HG03432 (cell line): ENCODE measurements around the gene CLDN22.
A peak's percentile ranks its signal among the peaks of the same experiment; 100 is the strongest.

ENCODE experiments used
- ATAC-seq: cut with Tn5 transposase; IDR thresholded peaks from one replicate; pipeline ENCODE4 v1.9.1; 2021; ENCODE audit warnings: mild to moderate bottlenecking, moderate library complexity; ENCODE audit not compliant: unreplicated experiment

CLDN22 gene

GRCh38 chr4:183323295-183323694 is 3.2 kb upstream of the CLDN22 start:
- ATAC-seq: no peak

- no peak for ATAC-seq
Observed at GRCh38 chr4:183322326-183322725, 2.2 kb upstream of the CLDN22 start, which contains the start of gene CLDN24. TSS of gene CLDN24 (minus strand) at chr4:183322426. CDS start at chr4:183322426, 0 bp downstream.

DNA sequence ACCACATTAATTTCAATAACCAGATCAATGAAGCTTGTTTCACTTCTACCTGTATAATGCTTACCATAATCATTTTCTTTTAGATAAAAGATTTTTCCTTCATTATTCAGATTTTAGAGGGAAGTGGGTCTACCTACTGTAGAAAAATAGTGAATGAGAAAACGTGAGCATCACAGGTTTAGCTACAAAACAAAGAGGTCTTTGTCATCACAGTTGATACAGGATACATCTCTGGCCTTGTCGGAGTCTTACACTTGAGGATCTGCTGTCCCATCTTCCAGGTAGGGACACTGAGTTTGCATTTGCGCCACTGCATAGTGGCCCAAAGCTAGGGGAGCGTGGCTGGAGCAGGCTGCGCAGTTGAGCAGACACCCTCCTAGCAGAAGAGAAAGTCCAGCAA is 1.4 kb upstream of the CLDN22 start:
- no peak for ATAC-seq

DNA sequence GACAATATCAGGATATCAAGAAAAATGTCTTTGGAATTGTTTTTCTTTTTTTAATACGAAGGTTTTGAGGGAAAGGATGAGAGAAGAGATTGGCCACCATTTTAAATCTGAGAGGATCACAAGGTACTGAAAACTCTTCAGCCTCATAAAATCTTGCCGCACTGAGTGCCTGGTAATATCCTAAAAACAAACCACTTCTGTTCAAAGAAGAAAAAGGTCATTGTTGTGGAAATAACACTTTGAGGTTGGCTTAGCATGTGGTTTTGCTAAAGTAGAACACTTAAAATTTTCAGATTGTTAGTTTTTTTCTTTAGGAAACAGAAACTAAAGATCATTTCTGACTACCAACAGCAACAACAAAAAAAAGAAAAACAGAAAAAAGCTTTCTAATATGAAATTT is 1.0 kb upstream of the CLDN22 start:
- peak; percentile 54 for ATAC-seq

DNA sequence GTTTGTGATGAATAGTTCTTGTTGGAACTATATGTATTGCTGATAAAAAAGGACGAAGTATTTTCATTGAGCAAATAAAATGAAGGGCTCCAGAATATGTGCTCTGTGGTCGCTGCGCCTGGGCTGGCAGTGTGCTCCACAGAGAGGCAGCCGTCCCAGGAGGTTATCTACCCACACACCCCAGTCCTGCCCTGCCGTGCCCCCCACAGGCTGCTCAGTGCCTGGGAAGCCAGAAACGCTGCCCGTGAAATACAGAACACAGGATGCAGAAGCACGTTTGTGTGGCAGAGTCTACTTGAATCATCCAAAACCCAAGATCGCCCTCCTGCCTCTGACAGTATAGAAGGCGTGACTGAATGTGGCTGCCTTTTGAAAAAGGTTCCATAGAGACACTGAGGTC is 1.4 kb downstream of the CLDN22 start:
- ATAC-seq: no peak

GRCh38 chr4:183314806-183315205 is 5.3 kb downstream of the CLDN22 start:
- no peak for ATAC-seq

DNA sequence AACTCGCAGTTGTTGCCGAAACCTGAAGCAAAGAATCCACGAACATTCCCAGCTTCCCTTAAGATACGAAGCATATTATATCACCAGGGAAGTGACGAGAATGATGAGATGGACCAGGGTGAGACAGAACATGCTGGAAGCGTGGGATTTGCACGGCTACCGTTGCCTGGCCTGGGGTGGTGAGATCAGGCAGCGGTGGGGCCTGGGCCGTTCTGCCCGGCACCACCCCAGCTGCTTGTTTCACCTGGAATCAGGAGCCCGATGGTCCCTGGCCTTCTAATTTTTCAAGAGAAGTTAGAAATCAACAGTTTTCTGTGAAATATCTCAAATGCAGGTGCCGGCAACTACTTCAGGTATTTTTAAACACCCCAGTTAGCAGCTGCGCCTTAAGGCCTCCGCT is 5.7 kb downstream of the CLDN22 start:
- no peak for ATAC-seq

GRCh38 chr4:183312841-183313240 is 7.2 kb downstream of the CLDN22 start:
- ATAC-seq: no peak

DNA sequence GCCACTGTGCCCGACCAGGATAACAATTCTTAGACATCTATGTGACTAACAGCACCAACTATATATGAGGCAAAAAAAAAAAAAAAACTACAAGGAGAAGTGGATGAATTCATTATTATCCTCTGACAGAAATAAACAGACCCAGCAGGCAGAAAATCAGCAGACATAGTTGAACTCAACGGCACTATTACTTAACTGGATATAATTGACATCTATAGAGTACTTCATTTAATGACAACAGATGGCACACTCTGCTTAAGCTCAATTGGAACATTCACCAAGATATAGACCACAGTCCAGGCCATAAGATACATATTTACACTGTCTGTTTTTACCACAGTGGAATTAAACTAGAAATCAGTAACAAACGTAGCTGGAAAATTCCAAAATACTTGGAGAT is 13.3 kb downstream of the CLDN22 start:
- ATAC-seq: no peak

DNA sequence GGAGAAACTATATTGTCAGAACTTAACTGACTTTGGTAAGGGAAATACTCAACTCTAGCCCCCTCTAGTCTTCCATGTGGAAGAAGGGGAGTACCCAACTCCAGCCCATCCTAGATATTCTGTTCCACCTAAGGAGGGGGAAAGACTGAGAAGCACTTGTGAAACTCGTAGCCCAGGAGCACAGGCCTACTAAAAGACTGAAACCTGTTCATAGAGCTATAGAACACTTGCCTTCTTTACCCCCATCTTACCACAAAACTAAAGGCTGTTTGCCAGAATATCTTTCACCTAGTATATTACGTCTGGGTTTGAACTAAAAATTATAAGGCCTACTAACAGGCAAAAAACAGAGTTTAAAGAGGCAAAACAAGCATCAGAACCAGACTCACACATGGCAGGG is 15.5 kb downstream of the CLDN22 start:
- ATAC-seq: peak; percentile 23

GRCh38 chr4:183304067-183304466 is 16.0 kb downstream of the CLDN22 start:
- peak; percentile 49 for ATAC-seq

- no peak for ATAC-seq
Observed at GRCh38 chr4:183303301-183303700, 16.8 kb downstream of the CLDN22 start.

DNA sequence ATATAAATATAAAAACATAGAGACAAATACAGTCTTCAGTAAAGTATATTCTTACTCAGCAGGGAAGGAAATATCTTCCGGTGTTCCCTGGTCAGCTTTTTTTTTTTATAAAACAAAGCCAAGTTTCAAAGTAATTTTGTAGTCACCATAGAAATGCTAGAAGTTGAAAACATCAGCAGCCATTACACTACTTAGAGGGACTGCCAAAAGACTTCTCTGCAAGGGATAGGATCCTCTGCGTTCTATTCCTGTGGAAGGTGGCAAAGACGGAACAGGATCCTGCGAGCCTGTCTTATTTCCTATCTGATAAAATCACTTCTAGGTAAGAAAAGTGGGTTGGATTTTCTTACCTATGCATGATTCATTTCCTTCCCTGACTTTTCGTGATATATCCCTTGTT is 19.4 kb downstream of the CLDN22 start:
- ATAC-seq: no peak

- ATAC-seq: no peak
Observed at GRCh38 chr4:183300070-183300469, 20.0 kb downstream of the CLDN22 start.

DNA sequence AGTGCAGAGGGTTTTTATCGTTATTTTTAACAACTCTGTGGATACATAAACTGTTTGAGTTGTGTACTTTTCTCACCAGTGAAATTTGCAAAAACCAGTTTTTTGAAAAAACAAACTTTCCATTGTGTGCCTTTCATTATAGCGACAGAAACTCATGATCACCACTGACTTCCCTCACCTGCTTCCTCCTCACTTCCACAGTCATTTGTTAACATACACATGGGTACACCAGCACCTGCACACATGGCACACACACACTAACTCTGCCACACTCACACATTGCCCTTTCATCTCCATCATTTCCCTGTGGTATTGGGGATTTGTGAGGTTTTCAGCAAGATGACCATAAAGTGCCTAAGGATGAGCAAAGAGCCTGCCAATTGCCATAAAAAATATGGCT is 20.6 kb downstream of the CLDN22 start:
- no peak for ATAC-seq

- peak; percentile 88 for ATAC-seq
Observed at GRCh38 chr4:183297675-183298074, 22.4 kb downstream of the CLDN22 start.

- no peak for ATAC-seq
Observed at GRCh38 chr4:183295711-183296110, 24.4 kb downstream of the CLDN22 start.

DNA sequence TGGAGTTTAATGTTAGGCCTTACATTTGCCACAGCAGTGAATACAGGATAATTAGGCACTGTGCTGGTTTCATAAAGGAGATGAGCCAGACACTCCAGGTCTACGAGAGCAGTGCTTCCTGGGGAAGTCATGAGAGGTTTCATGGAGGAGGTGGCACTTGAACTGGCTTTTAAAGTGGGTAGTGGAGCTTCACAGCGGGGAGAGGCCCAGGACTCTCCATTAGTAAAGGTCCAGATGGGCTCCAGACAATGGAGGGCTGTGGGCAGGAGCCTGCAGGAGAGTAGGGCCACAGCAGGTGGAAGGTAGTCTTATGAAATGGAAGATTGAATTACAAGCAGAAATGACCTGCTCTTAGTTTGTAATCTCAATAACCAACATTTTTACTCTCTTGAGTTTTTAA is 29.0 kb downstream of the CLDN22 start:
- no peak for ATAC-seq

- no peak for ATAC-seq
Observed at GRCh38 chr4:183289688-183290087, 30.4 kb downstream of the CLDN22 start.

GRCh38 chr4:183288955-183289354 is 31.1 kb downstream of the CLDN22 start:
- ATAC-seq: no peak

DNA sequence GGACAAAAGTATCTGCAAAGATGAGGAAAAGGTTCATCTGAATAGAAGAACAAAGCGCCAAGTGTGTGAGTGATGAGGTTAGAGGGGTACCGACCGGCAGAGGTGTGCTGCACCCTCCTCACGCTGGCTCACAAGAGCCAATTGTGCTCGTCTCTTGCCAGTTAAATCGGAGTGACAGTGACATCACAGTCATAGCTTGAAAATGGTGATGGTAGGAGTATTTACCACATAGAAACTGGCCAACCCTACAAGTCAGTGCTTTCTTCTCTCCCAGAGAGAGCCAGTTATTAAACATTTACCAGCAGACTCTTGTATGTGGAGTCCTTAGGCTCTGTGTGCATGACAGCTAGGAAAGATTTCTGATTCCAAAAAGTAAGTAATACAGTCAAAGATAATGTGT is 32.4 kb downstream of the CLDN22 start:
- peak; percentile 73 for ATAC-seq

- peak; percentile 79 for ATAC-seq
Observed at GRCh38 chr4:183287309-183287659, 32.8 kb downstream of the CLDN22 start.

DNA sequence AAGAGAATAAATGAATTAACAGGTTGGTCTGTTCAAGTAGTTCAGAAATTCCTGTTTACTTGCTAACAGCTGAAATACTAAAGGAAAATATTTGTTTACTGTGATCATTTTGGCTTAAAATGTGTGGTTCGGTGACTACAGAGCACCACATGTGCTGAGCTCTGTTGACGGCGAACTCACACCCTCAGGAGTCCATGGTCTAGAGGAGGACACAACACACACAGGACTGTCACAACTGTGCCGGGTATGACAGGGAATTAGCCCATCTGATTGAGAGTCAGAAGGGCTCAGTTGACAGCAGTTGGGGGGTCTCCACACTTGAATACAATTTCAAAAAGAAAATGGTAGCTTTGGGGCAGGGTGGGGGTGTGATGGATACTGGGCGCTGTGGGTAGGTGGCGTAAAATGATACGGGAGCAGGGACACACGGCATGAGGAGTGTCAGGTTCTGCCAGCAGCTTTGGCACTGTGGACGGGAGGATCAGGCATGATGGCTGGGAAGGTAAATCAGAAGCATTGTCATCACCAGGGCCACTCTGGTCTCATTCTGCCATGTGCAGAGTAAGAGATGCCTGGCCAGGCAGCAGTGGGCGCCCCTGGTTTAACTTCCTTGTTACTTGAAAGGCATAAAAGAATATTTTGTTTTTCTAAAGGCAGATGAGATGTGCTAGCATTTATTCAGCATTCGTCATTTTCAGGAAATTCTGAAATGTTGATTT is 33.3 kb downstream of the CLDN22 start:
- peak; percentile 30 for ATAC-seq
